NT2/D1 (cell line): Measurements from ENCODE around the gene ZNF277.

Source experiments
- YY1 ChIP-seq: IDR thresholded peaks from 2 replicates; pipeline ENCODE4 v1.6.1; 2011; ENCODE audit not compliant: insufficient read length, insufficient read depth
- ZNF274 ChIP-seq: IDR thresholded peaks from 2 replicates; pipeline ENCODE4 v1.6.1; 2011; ENCODE audit warnings: mild to moderate bottlenecking, low read depth, low read length

- TF ChIP-seq ZNF274 (no peak), YY1 (no peak)
Measured at GRCh38 chr7:112266595-112267270, 60.2 kb downstream of the ZNF277 start.
